Tibial nerve (tissue), 4 donors: Measurements from ENCODE around the gene LILRA5. TPM values are rescaled to one million over a fixed set of nuclear protein-coding genes. Genes with fewer than 3 reads are reported as not detected.
"Not testable (repeated sequence)": the region's sequence is repeated elsewhere in the genome, so short reads cannot be mapped to it uniquely, and the experiment has no call there.

Source experiments
- DNase-seq, 2 donors: peaks; one replicate each; pipeline ENCODE4 v3.0.0-alpha.2; 2019; ENCODE audit warnings: low spot score in 2 of 2
- H3K27ac ChIP-seq, 4 donors: fragments of 200-600 bp; sonication (generic) in 3 of 4; one replicate each; pipeline ENCODE4 v1.5.1; 2017 to 2019; ENCODE audit warnings: mild to moderate bottlenecking in 1 of 4
- H3K27me3 ChIP-seq, 2 donors: fragments of 200-600 bp; sonication (generic) in 1 of 2; one replicate each; pipeline versions ENCODE4 v1.5.1 to v1.6.0; 2017 to 2019
- H3K36me3 ChIP-seq, 3 donors: fragments of 200-600 bp; sonication (generic); one replicate each; pipeline ENCODE4 v1.5.1; 2018 to 2019
- H3K4me1 ChIP-seq, 4 donors: fragments of 200-600 bp; sonication (generic) in 3 of 4; one replicate each; pipeline ENCODE4 v1.5.1; 2017 to 2019
- H3K4me3 ChIP-seq, 4 donors: fragments of 200-600 bp; sonication (generic) in 3 of 4; one replicate each; pipeline ENCODE4 v1.5.1; 2017 to 2019; ENCODE audit warnings: mild to moderate bottlenecking in 1 of 4, moderate library complexity in 1 of 4
- H3K9me3 ChIP-seq, 4 donors: fragments of 200-600 bp; sonication (generic) in 3 of 4; one replicate each; pipeline ENCODE4 v1.5.1; 2017 to 2019
- EP300 ChIP-seq, 2 donors: sonication (generic); formaldehyde crosslinking; IDR thresholded peaks; one replicate each; pipeline ENCODE4 v1.6.1; 2017; ENCODE audit warnings: antibody characterized with exemption in 2 of 2, mild to moderate bottlenecking in 1 of 2
- POLR2A ChIP-seq, 2 donors: fragments of 450-650 bp; IDR thresholded peaks; one replicate each; pipeline ENCODE4 v1.6.1; 2017; ENCODE audit warnings: antibody characterized with exemption in 2 of 2, mild to moderate bottlenecking in 2 of 2, moderate library complexity in 2 of 2
- WGBS, 2 donors: methylation state at CpG; one replicate each; pipeline ENCODE4 v1.1.5; 2018; 5-methylcytosine and 5-hydroxymethylcytosine counted together
- total RNA-seq, 4 donors: library from RNA; depleted of rRNA; stranded (reverse); fragments of >200 nt; gene quantifications; one replicate each; pipeline ENCODE4 v1.1.0, GENCODE V29; 2016
- TF ChIP-seq, protein P1 (sequence below), 5 experiments: fragments of 200-600 bp in 3 of 5; fragments of 450-650 bp in 2 of 5; sonication (generic) in 3 of 5; IDR thresholded peaks; one replicate each; pipeline ENCODE4 v1.5.1; 2016 to 2019; ENCODE audit warnings: antibody characterized with exemption in 5 of 5, mild to moderate bottlenecking in 3 of 5, moderate library complexity in 2 of 5

Gene LILRA5
- total RNA-seq, 4 donors from 2014 or later: 0.42 to 3.9 (median 1.4) TPM; not detected in 1

DNA sequence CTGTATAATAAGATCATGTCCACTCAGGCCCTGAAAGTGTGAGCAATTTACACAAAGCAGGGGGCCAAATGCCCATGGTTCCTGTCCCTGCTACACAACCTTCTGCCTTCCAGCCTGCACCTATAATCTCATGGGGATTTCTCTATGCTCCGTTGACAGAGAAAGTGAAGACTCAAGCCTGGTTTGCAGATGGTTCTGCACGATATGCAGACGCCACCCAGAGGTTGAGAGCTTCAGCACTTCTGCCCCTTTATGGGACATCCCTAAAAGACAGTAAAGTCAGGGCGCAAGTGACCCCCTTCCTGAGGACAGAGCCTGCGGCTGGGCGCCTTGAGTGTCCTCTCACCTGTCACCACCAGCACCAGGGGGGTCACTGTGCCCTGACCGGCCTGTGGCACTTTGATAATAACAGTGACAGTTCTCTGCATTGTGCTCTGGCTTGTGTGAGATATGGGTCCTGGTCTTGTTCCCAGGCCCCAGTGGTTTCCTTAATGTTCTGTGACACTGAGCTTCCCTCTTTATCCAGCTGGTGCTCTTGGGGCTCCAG lies 15.1 kb downstream of the LILRA5 start:
- Histone ChIP-seq H3K4me1 (no peaks in the 10 kb centered on the region), H3K27ac (no peak overlapping the region), H3K9me3 (peaks cover 0 to 13% (median 0%) of the 10 kb centered on the region in 4 donors), H3K27me3 (no peaks in the 10 kb centered on the region), H3K4me3 (no peak overlapping the region), H3K36me3 (no peaks in the 10 kb centered on the region)
- no peak for DNase-seq
- TF ChIP-seq, protein P1, sequence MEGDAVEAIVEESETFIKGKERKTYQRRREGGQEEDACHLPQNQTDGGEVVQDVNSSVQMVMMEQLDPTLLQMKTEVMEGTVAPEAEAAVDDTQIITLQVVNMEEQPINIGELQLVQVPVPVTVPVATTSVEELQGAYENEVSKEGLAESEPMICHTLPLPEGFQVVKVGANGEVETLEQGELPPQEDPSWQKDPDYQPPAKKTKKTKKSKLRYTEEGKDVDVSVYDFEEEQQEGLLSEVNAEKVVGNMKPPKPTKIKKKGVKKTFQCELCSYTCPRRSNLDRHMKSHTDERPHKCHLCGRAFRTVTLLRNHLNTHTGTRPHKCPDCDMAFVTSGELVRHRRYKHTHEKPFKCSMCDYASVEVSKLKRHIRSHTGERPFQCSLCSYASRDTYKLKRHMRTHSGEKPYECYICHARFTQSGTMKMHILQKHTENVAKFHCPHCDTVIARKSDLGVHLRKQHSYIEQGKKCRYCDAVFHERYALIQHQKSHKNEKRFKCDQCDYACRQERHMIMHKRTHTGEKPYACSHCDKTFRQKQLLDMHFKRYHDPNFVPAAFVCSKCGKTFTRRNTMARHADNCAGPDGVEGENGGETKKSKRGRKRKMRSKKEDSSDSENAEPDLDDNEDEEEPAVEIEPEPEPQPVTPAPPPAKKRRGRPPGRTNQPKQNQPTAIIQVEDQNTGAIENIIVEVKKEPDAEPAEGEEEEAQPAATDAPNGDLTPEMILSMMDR (IDR thresholded peaks at IDR 0.05): no peak
- no peak for TF ChIP-seq POLR2A (IDR thresholded peaks at IDR 0.05)
- WGBS, 2 donors: 31 to 56% methylated on average over 7 of the region's 7 CpGs

DNA sequence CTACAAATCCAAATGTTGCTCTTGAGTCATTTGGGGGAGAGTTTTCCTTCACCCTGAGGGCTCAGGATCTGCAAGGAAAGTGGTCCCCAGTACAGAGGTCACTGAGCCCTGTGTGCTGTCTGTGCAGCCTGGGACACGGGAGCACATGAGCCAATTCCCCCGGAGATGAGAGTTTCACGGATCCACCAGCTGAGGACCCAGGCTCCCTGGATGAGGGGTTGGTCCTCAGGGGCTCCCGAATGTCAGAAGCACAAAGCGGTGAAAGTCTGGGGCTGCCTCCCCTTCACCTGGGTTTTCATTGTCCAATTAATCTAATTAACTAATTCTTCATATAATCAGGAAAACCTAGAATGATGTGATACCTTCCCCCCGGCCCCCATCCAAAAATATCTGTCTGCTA lies 18.4 kb downstream of the LILRA5 start:
- Histone ChIP-seq H3K4me3 (no peak overlapping the region), H3K36me3 (no peaks in the 10 kb centered on the region), H3K27ac (no peak overlapping the region), H3K4me1 (no peaks in the 10 kb centered on the region), H3K9me3 (peaks cover 0 to 13% (median 0%) of the 10 kb centered on the region in 4 donors), H3K27me3 (no peaks in the 10 kb centered on the region)
- no peak for DNase-seq
- 87 to 89% methylated on average over 6 of the region's 6 CpGs for WGBS, 2 donors
- TF ChIP-seq, protein P1 (IDR thresholded peaks at IDR 0.05): no peak
- TF ChIP-seq POLR2A (IDR thresholded peaks at IDR 0.05) (no peak), EP300 (IDR thresholded peaks at IDR 0.05) (no peak)

DNA sequence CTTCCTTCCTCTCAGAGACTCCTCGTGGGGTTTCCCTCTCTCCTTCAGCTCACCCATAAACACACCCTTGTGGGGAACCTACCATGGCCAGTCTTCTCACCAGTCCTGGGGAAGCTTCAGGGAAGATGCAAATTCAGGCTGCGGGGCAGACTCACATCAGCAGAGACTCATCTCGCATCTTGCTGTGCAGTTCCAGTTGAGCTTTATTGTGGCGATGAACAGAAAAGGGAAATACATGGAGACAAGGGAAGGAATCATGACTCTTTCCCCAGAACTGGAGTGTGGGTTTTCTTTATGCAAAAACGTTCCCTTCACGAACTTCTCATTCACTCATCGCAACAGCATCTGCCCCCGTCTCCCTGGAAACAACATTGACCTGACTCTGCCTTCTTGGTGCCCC lies 23.8 kb downstream of the LILRA5 start:
- H3K27me3 ChIP-seq, H3K9me3 ChIP-seq, H3K36me3 ChIP-seq, H3K27ac ChIP-seq, H3K4me3 ChIP-seq, H3K4me1 ChIP-seq, DNase-seq: not testable (repeated sequence)
- WGBS, 2 donors: 66 to 68% methylated on average over 8 of the region's 8 CpGs

DNA sequence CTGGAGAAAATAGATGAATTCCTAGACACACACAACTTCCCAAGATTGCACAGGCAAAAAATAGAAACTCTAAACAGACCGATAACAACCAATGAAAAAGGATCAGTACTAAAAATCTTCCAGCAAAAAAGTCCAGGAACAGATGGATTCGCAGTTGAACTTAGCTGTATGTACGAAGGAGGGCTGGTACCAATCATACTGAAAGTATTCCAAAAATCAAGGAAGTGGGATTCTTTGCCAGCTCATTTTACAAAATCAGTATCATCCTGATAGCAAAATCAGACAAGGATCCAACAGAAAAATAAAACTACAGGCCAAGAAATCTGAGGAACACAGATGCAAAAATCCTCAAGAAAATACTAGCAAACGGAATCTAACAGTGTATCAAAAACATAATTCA lies 25.5 kb downstream of the LILRA5 start:
- Histone ChIP-seq H3K9me3 (no peaks in the 10 kb centered on the region), H3K4me3 (no peak overlapping the region), H3K4me1 (no peaks in the 10 kb centered on the region), H3K27me3 (no peaks in the 10 kb centered on the region), H3K36me3 (no peaks in the 10 kb centered on the region), H3K27ac (no peak overlapping the region)
- WGBS, 2 donors: 68 to 73% methylated on average over 4 of the region's 4 CpGs
- no peak for DNase-seq
- TF ChIP-seq, protein P1 (IDR thresholded peaks at IDR 0.05): no peak
- TF ChIP-seq POLR2A (IDR thresholded peaks at IDR 0.05) (no peak), EP300 (IDR thresholded peaks at IDR 0.05) (no peak)

DNA sequence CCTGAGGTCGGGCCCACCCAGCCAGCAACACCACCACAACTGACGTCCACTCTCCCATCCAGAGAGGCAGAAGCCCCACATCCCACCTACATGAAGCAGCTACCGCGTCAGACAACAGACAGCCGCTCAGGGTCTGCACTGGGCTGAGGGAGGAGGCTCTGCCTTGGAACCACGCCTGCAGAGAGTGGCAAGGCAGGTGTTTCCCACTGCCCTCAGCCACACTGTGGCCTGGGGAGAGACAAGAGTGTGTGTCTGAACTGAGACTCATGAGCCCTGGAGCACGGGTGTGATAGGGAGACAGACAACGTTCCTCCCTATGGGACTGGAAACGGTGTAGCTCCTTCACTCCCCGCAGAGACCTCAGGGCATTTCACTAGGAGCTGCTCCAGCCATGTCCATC lies 26.7 kb downstream of the LILRA5 start:
- not testable (repeated sequence) for H3K36me3 ChIP-seq, H3K4me3 ChIP-seq, H3K27ac ChIP-seq, H3K9me3 ChIP-seq, H3K4me1 ChIP-seq, H3K27me3 ChIP-seq, DNase-seq
- 59 to 67% methylated on average over 4 to 5 of the region's 10 CpGs for WGBS, 2 donors

DNA sequence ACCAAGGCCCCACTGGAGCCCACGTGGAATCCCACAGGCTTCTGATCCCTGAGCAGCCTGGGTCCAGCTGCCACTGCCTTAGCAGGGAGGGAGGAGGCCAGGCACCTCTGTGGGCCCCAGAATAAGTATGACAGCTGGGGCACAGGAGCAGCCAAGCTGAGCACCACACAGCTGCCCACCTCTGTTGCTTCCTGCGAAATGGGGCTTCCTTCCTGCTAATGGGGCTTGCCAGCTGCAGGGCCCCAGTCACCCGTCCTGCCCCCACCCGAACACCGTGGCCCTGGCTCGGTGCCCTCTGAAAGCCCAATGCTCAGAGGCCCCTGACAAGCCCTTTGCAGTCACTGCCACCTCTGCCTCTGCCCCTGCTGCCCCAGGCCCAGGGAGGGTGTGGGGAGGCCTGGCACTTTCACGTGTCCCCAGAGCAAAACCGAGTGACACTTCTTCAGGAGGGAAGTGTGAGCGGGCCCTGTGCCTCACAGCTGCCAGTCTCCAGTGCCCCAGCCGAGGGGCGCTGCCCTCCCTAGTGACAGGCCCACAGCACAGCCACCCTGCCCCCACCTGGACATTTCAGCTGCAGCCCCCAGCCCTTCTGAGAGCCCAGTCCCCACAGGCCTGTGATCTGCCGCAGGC lies 27.4 kb downstream of the LILRA5 start:
- H3K36me3 ChIP-seq, H3K27me3 ChIP-seq, H3K4me3 ChIP-seq, H3K4me1 ChIP-seq, DNase-seq, H3K9me3 ChIP-seq, H3K27ac ChIP-seq: not testable (repeated sequence)
- 58 to 60% methylated on average over 10 to 11 of the region's 12 CpGs for WGBS, 2 donors
